ENCODE measurements around the gene MAP3K4. TPM values are rescaled to one million over a fixed set of nuclear protein-coding genes. Genes with fewer than 3 reads are reported as not detected.

Gene MAP3K4
- total RNA-seq, 4 donors from 2014 or later: 24.3 to 99.0 (median 37.4) TPM

GRCh38 chr6:160951187-160952030 is 40.2 kb upstream of the MAP3K4 start:
- no peaks in the 10 kb centered on the region for H3K27me3 ChIP-seq
- DNase-seq: no peak
- no peak for TF ChIP-seq CTCF (IDR thresholded peaks at IDR 0.05)
- TF ChIP-seq POLR2A (IDR thresholded peaks at IDR 0.05): no peak
- no peaks in the 10 kb centered on the region for H3K4me1 ChIP-seq
- H3K27ac ChIP-seq: no peak overlapping the region
- no peak overlapping the region for H3K4me3 ChIP-seq
- no peaks in the 10 kb centered on the region for H3K9me3 ChIP-seq
- H3K36me3 ChIP-seq: no peaks in the 10 kb centered on the region

GRCh38 chr6:160952633-160953281 is 38.8 kb upstream of the MAP3K4 start:
- no peaks in the 10 kb centered on the region for H3K36me3 ChIP-seq
- no peak overlapping the region for H3K4me3 ChIP-seq
- no peaks in the 10 kb centered on the region for H3K27me3 ChIP-seq
- H3K4me1 ChIP-seq: no peaks in the 10 kb centered on the region
- H3K9me3 ChIP-seq: no peaks in the 10 kb centered on the region
- no peak for TF ChIP-seq POLR2A (IDR thresholded peaks at IDR 0.05)
- TF ChIP-seq CTCF (IDR thresholded peaks at IDR 0.05): no peak
- H3K27ac ChIP-seq: no peak overlapping the region
- DNase-seq: no peak

- Histone ChIP-seq H3K36me3 (no peaks in the 10 kb centered on the region), H3K4me3 (no peak overlapping the region), H3K4me1 (no peaks in the 10 kb centered on the region), H3K9me3 (no peaks in the 10 kb centered on the region), H3K27ac (no peak overlapping the region), H3K27me3 (no peaks in the 10 kb centered on the region)
- TF ChIP-seq CTCF (IDR thresholded peaks at IDR 0.05) (no peak), POLR2A (IDR thresholded peaks at IDR 0.05) (no peak)
- DNase-seq: no peak
Measured at GRCh38 chr6:160955508-160956295, 35.9 kb upstream of the MAP3K4 start.

- H3K27ac ChIP-seq: no peak overlapping the region
- H3K4me1 ChIP-seq: no peaks in the 10 kb centered on the region
- DNase-seq: no peak
- H3K36me3 ChIP-seq: no peaks in the 10 kb centered on the region
- H3K4me3 ChIP-seq: no peak overlapping the region
- H3K9me3 ChIP-seq: no peaks in the 10 kb centered on the region
- H3K27me3 ChIP-seq: no peaks in the 10 kb centered on the region
- TF ChIP-seq POLR2A (IDR thresholded peaks at IDR 0.05): no peak
Measured at GRCh38 chr6:160956300-160957035, 35.1 kb upstream of the MAP3K4 start.

- H3K4me3 ChIP-seq: no peak overlapping the region
- H3K27me3 ChIP-seq: no peaks in the 10 kb centered on the region
- H3K9me3 ChIP-seq: no peaks in the 10 kb centered on the region
- no peaks in the 10 kb centered on the region for H3K4me1 ChIP-seq
- TF ChIP-seq POLR2A (IDR thresholded peaks at IDR 0.05) (no peak), CTCF (IDR thresholded peaks at IDR 0.05) (no peak)
- no peak for DNase-seq
- H3K36me3 ChIP-seq: no peaks in the 10 kb centered on the region
- no peak overlapping the region for H3K27ac ChIP-seq
Measured at GRCh38 chr6:160959726-160960435, 31.7 kb upstream of the MAP3K4 start.

Measured in Peyer's patch (tissue), 4 donors.